ENCODE data around the gene COL24A1.
"Not testable (repeated sequence)": the region's sequence is repeated elsewhere in the genome, so short reads cannot be mapped to it uniquely, and the experiment has no call there.

COL24A1 gene

DNA sequence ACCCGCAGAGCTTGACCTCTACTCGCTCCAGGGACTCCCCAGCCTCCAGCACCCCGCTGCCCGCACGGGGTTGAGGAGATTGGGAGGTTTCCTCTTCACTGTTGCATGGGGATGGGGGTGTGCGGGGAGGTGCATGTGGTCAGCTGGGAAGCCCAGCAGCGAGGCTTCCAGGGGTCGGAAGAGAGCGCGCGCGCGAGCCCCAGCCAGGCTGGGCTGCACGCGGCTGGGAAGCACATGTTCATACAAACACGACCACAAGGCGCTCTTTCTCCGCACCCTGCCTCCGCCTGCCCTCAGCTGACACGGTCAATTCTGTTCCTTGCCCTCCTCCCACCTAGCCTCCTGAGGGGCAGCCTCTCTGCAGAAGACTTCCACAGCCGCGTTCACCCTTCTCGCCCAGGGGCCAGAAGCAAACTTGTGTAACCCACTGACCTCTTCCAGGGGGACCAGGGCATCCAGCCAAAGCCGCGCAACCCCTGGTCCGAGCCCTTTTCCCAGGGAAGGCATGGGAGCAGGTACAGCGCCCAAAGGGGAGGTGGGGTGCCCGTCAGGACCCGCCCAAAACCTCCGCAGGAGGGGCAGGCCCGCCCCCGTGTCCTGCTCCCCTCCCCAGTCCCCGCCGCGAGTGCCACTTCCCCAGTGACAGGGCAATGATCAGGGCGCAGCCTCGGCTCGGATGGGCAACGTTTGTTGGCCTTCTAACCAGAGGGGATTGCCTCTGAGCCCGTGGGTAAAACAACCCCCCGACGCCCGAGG, 1.3 kb downstream of the COL24A1 start:
- no peak overlapping the region for H3K4me3 ChIP-seq (ENCODE audit: low read depth, low read length)
- DNase-seq (ENCODE audit: low read depth), result no peak

GRCh38 chr1:86154571-86155050, 2.0 kb downstream of the COL24A1 start:
- H3K4me3 ChIP-seq (ENCODE audit: low read depth, low read length), result no peak overlapping the region
- no peak for DNase-seq (ENCODE audit: low read depth)

DNA sequence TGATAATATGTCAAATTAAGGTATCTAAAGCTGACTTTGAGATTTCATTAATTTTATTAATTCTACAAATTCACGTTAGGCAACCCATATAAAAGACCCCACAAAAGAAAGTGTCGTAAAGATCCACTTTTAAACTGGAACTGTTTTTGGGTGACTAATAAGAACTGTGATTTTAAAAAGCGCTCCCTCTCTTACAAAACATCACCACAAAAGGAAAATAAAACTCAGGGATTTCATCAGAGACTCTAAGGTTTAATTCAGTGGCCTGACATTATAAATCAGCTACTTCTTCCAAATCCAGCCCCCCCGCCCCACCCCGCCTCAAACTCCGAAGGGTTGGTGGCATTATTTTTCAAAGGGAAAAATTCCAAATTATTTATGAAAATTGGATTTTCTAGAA, 2.7 kb downstream of the COL24A1 start:
- no peak overlapping the region for H3K4me3 ChIP-seq (ENCODE audit: low read depth, low read length)
- no peak for DNase-seq (ENCODE audit: low read depth)

DNA sequence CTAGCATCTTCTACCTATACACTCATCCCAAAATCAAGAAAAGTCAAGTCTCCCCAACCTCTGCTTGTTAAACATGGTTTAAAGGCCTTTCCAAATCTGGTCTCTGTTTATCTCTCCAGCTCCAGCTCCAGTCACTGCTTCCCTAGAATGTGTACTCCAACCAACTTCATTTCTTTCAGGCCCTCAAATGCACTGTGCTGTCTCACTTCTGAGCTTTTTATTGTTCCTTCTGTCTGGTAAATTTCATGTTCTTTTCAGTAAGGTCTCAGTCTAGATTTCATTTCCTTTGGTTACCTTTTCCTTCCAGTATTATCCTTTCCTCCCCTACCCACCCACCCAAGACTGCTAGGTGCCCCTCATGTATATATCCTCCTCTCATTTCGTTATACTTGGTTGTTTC, 3.7 kb downstream of the COL24A1 start:
- no peak for DNase-seq (ENCODE audit: low read depth)
- H3K4me3 ChIP-seq (ENCODE audit: low read depth, low read length), result no peak overlapping the region

DNA sequence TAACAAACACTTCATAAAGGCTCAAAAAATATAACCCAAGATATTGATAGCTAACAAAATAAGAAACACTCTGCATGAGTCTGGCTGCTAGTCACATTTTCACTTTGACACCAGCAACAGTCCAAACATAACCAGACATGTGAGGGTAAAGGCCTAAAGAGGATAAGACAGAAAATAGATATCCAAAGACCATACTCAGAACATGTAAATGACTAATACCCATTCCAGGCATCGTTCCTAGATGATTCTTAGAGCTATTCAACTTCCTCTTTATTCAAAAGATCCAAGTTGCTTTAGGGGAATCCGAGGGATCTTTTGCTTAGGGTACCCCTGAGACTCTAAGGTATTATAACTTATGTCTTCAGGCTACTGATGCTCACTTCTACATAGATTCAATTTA, 5.1 kb downstream of the COL24A1 start:
- no peak overlapping the region for H3K4me3 ChIP-seq (ENCODE audit: low read depth, low read length)
- DNase-seq (ENCODE audit: low read depth), result peak; percentile 56

DNA sequence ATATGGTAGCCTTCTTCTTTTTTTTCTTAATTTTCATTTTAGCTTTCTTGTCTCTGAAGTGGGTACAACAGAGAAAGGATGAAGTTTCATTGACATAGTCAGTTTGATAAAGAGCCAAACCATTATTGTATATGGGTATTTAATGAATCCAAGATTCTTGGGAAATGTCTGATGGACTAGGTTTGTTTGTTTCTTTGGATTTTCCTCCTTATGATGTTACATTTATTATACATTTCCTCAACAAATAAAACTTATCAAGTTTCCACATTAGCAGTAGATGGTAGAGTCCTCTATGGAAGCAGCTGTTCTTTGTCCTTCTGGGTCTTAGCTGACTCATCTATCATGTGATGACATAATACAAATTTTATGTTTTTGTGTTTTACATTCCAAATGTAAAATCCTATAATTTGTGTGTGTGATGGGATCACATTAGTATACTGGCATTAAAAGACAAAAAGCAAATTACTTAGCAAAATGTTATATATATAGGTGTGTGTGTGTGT, 6.0 kb downstream of the COL24A1 start:
- no peak overlapping the region for H3K4me3 ChIP-seq (ENCODE audit: low read depth, low read length)
- DNase-seq (ENCODE audit: low read depth), result no peak

GRCh38 chr1:86149591-86149990, 7.0 kb downstream of the COL24A1 start:
- no peak for DNase-seq (ENCODE audit: low read depth)
- no peak overlapping the region for H3K4me3 ChIP-seq (ENCODE audit: low read depth, low read length)

DNA sequence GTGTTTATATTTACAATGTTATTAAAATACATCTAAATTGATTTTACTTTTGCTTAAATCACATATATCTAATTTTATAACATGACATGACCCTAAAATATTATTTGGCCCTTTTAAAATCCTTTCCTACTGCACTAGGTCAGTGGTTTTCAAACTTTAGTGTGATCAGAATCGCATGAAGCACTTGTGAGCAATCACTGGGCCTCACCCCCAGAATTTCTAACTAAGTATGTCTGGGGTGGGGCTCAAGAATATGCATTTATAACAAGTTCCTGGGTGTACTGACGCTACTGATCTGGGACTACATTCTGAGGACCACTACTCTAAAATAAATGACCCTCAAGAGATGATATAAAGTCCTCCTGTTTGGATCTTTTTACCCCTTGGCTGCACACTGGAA, 8.8 kb downstream of the COL24A1 start:
- H3K4me3 ChIP-seq (ENCODE audit: low read depth, low read length), result no peak overlapping the region
- DNase-seq (ENCODE audit: low read depth), result no peak

- DNase-seq (ENCODE audit: low read depth), result no peak
- no peak overlapping the region for H3K4me3 ChIP-seq (ENCODE audit: low read depth, low read length)
Observed at GRCh38 chr1:86146566-86146965, 10.0 kb downstream of the COL24A1 start.

DNA sequence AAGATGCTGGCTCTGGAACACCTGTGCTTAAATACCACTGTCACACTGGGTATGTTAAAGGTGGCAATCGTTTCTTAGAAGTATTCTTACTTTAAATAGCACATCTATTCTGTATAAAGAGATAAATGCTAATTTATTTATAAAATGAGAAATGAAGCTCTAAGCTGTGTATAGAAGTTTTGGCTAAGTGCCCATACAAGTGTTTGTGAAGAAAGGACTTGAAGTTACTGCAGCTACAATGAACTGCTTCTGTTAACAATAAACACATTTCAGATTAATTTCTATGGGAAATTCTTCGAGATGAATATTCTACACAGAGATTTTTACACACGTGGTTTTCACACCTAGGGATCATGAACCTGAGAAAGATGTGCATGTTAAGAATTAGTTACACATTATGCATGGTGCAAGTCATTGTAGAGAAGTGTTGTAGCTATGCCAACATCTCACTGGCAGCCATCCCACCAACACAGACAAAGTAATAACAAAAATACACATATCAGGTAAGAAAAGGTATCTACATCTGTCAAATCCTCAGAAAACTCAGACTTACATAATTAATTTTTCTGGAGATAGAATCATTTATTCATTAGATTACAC, 16.2 kb downstream of the COL24A1 start:
- DNase-seq (ENCODE audit: low read depth), result no peak
- H3K4me3 ChIP-seq (ENCODE audit: low read depth, low read length), result no peak overlapping the region

- DNase-seq (ENCODE audit: low read depth), result no peak
Observed at GRCh38 chr1:86138746-86139145, 17.8 kb downstream of the COL24A1 start.

GRCh38 chr1:86137436-86137835, 19.1 kb downstream of the COL24A1 start:
- DNase-seq (ENCODE audit: low read depth), result peak; percentile 70
- no peak overlapping the region for H3K4me3 ChIP-seq (ENCODE audit: low read depth, low read length)

More at GRCh38 chr1:86138746-86139145, 17.8 kb downstream of the COL24A1 start:
- no peak overlapping the region for H3K4me3 ChIP-seq (ENCODE audit: low read depth, low read length)

- DNase-seq (ENCODE audit: low read depth), result no peak
- no peak overlapping the region for H3K4me3 ChIP-seq (ENCODE audit: low read depth, low read length)
Observed at GRCh38 chr1:86119214-86119764, 37.3 kb downstream of the COL24A1 start.

DNA sequence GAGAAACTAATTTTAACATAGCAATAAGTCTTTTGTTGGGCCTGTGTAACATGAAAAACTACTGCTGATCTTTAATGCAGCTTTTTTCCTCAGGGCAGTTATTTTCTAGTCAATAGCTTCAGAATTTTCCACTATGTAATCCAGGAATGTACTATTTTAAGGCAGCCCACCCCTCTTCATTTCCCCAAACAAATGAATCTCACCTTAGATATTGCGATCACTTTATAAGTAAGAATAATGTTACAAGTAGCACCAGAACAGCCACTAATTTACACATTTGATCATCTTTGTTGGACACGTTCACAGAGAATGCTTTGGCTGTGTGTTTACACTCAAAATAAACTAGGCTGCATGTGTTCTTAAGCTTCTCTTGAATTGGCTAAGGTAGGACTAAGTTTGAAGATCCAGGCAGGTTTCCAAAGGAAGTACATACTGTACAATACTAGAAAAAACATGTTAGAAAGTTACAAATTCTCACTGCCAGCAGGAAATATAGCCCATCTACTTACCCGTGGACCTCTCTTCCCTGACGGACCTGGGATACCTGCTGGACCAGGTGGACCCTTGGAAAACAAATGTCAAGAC, 41.7 kb downstream of the COL24A1 start:
- H3K4me3 ChIP-seq (ENCODE audit: low read depth, low read length), result no peak overlapping the region
- no peak for DNase-seq (ENCODE audit: low read depth)

GRCh38 chr1:86114236-86114635, 42.3 kb downstream of the COL24A1 start:
- no peak for DNase-seq (ENCODE audit: low read depth)
- no peak overlapping the region for H3K4me3 ChIP-seq (ENCODE audit: low read depth, low read length)

- not testable (repeated sequence) for H3K4me3 ChIP-seq (ENCODE audit: low read depth, low read length); DNase-seq (ENCODE audit: low read depth)
Observed at GRCh38 chr1:86111590-86111989, 45.0 kb downstream of the COL24A1 start.

DNA sequence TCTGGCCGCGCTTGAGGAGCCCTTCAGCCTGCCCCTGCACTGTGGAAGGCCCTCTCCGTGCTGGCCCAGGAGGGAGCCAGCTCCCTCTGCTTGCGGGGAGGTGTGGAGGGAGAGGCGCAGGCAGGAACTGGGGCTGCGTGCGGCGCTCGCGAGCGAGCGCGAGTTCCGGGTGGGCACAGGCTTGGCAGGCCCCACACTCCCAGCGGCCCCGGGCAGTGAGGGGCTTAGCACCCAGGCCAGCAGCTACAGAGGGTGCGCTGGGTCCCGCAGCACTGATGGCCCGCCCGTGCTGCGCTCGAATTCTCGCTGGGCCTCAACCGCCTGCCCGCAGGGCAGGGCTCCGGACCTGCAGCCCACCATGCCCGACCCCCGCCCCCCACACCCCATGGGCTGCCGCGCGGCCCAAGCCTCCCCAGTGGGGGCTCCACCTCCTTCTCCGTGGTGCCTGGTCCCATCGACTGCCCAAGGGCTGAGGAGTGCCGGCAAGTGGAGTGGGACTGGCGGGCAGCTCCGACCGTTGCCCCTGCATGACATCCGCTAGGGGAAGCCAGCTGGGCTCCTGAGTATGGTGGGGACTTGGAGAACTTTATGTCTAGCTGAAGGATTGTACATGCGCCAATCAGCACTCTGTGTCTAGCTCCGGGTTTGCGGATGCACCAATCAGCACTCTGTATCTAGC, 46.0 kb downstream of the COL24A1 start:
- DNase-seq (ENCODE audit: low read depth), result no peak
- no peak overlapping the region for H3K4me3 ChIP-seq (ENCODE audit: low read depth, low read length)

DNA sequence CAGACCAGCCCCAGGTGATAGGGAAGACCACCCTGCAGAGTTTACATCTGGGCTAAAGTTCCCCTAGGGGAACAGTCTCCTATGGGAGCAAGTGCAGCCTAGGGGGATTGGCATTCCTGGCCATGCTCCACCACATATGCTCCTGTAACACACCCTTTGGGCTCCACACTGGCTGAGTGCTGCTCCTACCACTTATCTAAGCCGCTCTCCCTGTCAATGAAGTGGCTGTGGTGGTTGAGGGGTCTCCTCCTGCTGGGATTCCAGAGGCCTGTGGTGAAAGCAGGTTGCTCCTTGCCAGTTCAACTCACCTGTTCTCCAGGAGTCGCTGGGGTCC, 51.1 kb downstream of the COL24A1 start:
- DNase-seq (ENCODE audit: low read depth), result no peak

GRCh38 chr1:86104606-86105532, 51.7 kb downstream of the COL24A1 start:
- DNase-seq (ENCODE audit: low read depth), result no peak
- no peak overlapping the region for H3K4me3 ChIP-seq (ENCODE audit: low read depth, low read length)

More for the DNA sequence above, 51.1 kb downstream of the COL24A1 start:
- H3K4me3 ChIP-seq (ENCODE audit: low read depth, low read length), result no peak overlapping the region
